Measurements from ENCODE around the gene ELANE. TPM values are rescaled to one million over a fixed set of nuclear protein-coding genes. Genes with fewer than 3 reads are reported as not detected.

Gene ELANE
- total and polyA plus RNA-seq, 9 of the 15 experiments (the other 6 are each of a cell fraction or from before 2014, with no cell fraction given) = not detected

DNA sequence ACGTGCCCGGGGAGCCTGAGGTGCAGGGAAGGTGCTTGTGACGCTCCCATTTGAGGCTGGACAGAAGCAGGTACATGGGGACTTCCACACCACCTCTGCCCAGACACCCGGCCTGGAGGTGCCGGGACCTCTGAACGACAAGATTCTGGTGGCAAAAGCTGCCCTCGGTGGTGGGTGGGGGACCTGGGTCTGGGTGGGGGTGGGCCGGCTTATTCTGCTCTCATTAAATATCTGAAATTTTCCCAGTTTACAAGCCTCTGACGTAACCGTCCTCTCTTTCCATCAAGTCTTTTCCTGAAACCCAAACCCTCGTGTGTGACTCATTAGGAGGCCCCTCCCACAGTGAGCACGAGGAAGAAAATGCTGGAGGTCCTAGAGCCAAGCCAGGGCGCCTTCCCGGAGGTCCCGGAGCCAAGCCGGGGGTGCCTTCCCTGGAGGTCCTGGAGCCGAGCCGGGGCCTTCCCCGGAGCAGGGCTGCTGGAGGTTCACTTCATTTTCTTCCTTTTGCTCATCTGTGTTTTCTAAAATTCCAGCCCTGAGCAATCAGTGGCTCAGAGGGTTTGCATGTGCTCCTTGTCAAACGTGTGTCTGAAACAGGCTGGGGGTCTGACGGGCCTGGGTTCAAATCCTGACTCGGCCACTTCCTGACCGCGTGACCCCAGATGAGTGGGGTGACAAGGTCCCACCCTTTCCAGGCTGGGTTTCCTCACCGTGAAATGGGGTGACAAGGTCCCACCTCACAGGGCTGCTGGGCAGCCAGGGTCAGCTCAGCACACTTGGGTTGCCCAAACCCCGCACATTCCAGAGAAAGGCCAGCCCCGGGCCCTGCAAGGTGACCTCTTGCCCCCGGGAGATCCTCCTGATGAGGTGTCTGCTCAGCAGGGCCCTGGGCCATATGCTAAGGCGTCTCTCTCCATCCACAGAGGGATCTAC lies 17.4 kb downstream of the ELANE start (continued):
- no peak for TF ChIP-seq TARDBP (IDR thresholded peaks at IDR 0.05)
- no peak for TF ChIP-seq ZNF707 (CRISPR knock-in tag; conservative IDR thresholded peaks at IDR 0.05)
- no peak for TF ChIP-seq ZNF583 (CRISPR knock-in tag; IDR thresholded peaks at IDR 0.05)
- TF ChIP-seq HSF4 (CRISPR knock-in tag; IDR thresholded peaks at IDR 0.05; ENCODE audit: borderline replicate concordance) = no peak
- TF ChIP-seq, protein P1, sequence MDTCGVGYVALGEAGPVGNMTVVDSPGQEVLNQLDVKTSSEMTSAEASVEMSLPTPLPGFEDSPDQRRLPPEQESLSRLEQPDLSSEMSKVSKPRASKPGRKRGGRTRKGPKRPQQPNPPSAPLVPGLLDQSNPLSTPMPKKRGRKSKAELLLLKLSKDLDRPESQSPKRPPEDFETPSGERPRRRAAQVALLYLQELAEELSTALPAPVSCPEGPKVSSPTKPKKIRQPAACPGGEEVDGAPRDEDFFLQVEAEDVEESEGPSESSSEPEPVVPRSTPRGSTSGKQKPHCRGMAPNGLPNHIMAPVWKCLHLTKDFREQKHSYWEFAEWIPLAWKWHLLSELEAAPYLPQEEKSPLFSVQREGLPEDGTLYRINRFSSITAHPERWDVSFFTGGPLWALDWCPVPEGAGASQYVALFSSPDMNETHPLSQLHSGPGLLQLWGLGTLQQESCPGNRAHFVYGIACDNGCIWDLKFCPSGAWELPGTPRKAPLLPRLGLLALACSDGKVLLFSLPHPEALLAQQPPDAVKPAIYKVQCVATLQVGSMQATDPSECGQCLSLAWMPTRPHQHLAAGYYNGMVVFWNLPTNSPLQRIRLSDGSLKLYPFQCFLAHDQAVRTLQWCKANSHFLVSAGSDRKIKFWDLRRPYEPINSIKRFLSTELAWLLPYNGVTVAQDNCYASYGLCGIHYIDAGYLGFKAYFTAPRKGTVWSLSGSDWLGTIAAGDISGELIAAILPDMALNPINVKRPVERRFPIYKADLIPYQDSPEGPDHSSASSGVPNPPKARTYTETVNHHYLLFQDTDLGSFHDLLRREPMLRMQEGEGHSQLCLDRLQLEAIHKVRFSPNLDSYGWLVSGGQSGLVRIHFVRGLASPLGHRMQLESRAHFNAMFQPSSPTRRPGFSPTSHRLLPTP (IDR thresholded peaks at IDR 0.05; ENCODE audit: borderline replicate concordance, extremely low read depth, insufficient read length) = no peak
- TF ChIP-seq CSDE1 (IDR thresholded peaks at IDR 0.05) = no peak
- no peak for TF ChIP-seq TGIF2 (CRISPR knock-in tag; IDR thresholded peaks at IDR 0.05)
- no peak for TF ChIP-seq KDM2B (CRISPR knock-in tag; IDR thresholded peaks at IDR 0.05)
- TF ChIP-seq, protein P2, sequence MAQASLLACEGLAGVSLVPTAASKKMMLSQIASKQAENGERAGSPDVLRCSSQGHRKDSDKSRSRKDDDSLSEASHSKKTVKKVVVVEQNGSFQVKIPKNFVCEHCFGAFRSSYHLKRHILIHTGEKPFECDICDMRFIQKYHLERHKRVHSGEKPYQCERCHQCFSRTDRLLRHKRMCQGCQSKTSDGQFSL (CRISPR knock-in tag; IDR thresholded peaks at IDR 0.05) = no peak
- TF ChIP-seq, protein P2 (tag; IDR thresholded peaks at IDR 0.05) = no peak
- TF ChIP-seq ZC3H8 (IDR thresholded peaks at IDR 0.05) = no peak
- no peak for TF ChIP-seq NRF1 (conservative IDR thresholded peaks at IDR 0.05 in 1 of 2, IDR thresholded peaks at IDR 0.05 in 1 of 2)
- TF ChIP-seq ZKSCAN1 (IDR thresholded peaks at IDR 0.05; ENCODE audit: low read depth, low read length) = no peak
- TF ChIP-seq FOXJ3 (CRISPR knock-in tag; IDR thresholded peaks at IDR 0.05) = no peak
- TF ChIP-seq ZNF431 (CRISPR knock-in tag; IDR thresholded peaks at IDR 0.05) = no peak
- TF ChIP-seq, protein P3, sequence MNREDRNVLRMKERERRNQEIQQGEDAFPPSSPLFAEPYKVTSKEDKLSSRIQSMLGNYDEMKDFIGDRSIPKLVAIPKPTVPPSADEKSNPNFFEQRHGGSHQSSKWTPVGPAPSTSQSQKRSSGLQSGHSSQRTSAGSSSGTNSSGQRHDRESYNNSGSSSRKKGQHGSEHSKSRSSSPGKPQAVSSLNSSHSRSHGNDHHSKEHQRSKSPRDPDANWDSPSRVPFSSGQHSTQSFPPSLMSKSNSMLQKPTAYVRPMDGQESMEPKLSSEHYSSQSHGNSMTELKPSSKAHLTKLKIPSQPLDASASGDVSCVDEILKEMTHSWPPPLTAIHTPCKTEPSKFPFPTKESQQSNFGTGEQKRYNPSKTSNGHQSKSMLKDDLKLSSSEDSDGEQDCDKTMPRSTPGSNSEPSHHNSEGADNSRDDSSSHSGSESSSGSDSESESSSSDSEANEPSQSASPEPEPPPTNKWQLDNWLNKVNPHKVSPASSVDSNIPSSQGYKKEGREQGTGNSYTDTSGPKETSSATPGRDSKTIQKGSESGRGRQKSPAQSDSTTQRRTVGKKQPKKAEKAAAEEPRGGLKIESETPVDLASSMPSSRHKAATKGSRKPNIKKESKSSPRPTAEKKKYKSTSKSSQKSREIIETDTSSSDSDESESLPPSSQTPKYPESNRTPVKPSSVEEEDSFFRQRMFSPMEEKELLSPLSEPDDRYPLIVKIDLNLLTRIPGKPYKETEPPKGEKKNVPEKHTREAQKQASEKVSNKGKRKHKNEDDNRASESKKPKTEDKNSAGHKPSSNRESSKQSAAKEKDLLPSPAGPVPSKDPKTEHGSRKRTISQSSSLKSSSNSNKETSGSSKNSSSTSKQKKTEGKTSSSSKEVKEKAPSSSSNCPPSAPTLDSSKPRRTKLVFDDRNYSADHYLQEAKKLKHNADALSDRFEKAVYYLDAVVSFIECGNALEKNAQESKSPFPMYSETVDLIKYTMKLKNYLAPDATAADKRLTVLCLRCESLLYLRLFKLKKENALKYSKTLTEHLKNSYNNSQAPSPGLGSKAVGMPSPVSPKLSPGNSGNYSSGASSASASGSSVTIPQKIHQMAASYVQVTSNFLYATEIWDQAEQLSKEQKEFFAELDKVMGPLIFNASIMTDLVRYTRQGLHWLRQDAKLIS (CRISPR knock-in tag; IDR thresholded peaks at IDR 0.05) = 0 out of 2 replicates have a peak, but pooled peaks have one; percentile 36
- TF ChIP-seq ZZZ3 (IDR thresholded peaks at IDR 0.05) = no peak
- no peak for TF ChIP-seq CBFB (CRISPR knock-in tag; IDR thresholded peaks at IDR 0.05)
- TF ChIP-seq CTBP1 (IDR thresholded peaks at IDR 0.05; ENCODE audit: borderline replicate concordance) = no peak
- TF ChIP-seq RBM39 (optimal IDR thresholded peaks at IDR 0.05; ENCODE audit: low read depth, low read length) = no peak
- TF ChIP-seq SUPT5H (IDR thresholded peaks at IDR 0.05) = 0 out of 2 replicates have a peak, but pooled peaks have one; percentile 27
- TF ChIP-seq ERF (CRISPR knock-in tag; IDR thresholded peaks at IDR 0.05) = no peak
- no peak for TF ChIP-seq ZNF184 (CRISPR knock-in tag; IDR thresholded peaks at IDR 0.05)
